Measurements from ENCODE around the gene MIGA2.

The MIGA2 gene

GRCh38 chr9:129040113-129040643 lies 3.8 kb downstream of the MIGA2 start:
- no peak for DNase-seq

- no peak for DNase-seq
Observed at GRCh38 chr9:129042016-129042415, 5.6 kb downstream of the MIGA2 start.

- DNase-seq: no peak
Observed at GRCh38 chr9:129052592-129052991, 16.2 kb downstream of the MIGA2 start.

GRCh38 chr9:129053020-129053419 lies 16.6 kb downstream of the MIGA2 start:
- DNase-seq: no peak

- no peak for DNase-seq
Observed at GRCh38 chr9:129054163-129054851, 17.9 kb downstream of the MIGA2 start.

GRCh38 chr9:129058965-129059795 lies 22.8 kb downstream of the MIGA2 start:
- no peak for DNase-seq

- DNase-seq: no peak
Observed at GRCh38 chr9:129059796-129060785, 23.7 kb downstream of the MIGA2 start.

GRCh38 chr9:129060991-129061390 lies 24.6 kb downstream of the MIGA2 start:
- DNase-seq: no peak

- DNase-seq: no peak
Observed at GRCh38 chr9:129063061-129063460, 26.6 kb downstream of the MIGA2 start.

GRCh38 chr9:129064499-129064908 lies 28.1 kb downstream of the MIGA2 start:
- DNase-seq: no peak

- DNase-seq: no peak
Observed at GRCh38 chr9:129068110-129068509, 31.7 kb downstream of the MIGA2 start.

GRCh38 chr9:129068990-129069861 lies 32.8 kb downstream of the MIGA2 start:
- DNase-seq: no peak

GRCh38 chr9:129069862-129070641 lies 33.6 kb downstream of the MIGA2 start:
- no peak for DNase-seq

GRCh38 chr9:129070696-129071525 lies 34.5 kb downstream of the MIGA2 start:
- DNase-seq: no peak

GRCh38 chr9:129071526-129072126 lies 35.2 kb downstream of the MIGA2 start:
- no peak for DNase-seq

- no peak for DNase-seq
Observed at GRCh38 chr9:129072171-129072570, 35.7 kb downstream of the MIGA2 start.

GRCh38 chr9:129073404-129073803 lies 37.0 kb downstream of the MIGA2 start:
- no peak for DNase-seq

- DNase-seq: no peak
Observed at GRCh38 chr9:129074106-129074505, 37.7 kb downstream of the MIGA2 start.

- no peak for DNase-seq
Observed at GRCh38 chr9:129075996-129076639, 39.7 kb downstream of the MIGA2 start.
